CD4-positive, alpha-beta T cell treated with Interleukin-4 for 1 hour (primary cell): ENCODE data around the gene BTBD9.
"Not testable (repeated sequence)": the region's sequence is repeated elsewhere in the genome, so short reads cannot be mapped to it uniquely, and the experiment has no call there.

Experiments
- DNase-seq, 2 donors: peaks; one replicate each; pipeline ENCODE4 v3.0.0-alpha.2; 2020 to 2022

Gene BTBD9

DNA sequence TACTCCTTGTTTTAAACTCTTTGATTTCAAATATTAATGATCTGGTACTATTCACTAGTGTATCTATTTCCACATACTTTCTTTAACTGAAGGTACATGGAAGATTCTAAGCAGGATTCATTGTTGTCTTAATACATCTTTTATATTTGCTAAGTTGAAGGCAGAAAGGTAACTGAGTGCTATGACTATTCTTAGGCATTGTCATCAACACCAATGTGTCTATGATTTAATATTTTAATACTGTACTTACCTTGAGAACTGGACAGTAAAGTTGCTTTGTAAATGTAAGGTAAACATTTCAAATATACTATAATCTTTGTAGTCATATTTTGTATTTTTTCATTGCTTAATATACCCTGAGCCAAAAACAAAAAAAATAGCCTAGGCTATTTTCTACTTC is 8.9 kb upstream of the BTBD9 start:
- DNase-seq: no peak

GRCh38 chr6:38646166-38646878 is 6.6 kb upstream of the BTBD9 start:
- DNase-seq: no peak

GRCh38 chr6:38644951-38645350 is 5.2 kb upstream of the BTBD9 start:
- no peak for DNase-seq

- DNase-seq: no peak
Observed at GRCh38 chr6:38640216-38640909, 634 bp upstream of the BTBD9 start.

DNA sequence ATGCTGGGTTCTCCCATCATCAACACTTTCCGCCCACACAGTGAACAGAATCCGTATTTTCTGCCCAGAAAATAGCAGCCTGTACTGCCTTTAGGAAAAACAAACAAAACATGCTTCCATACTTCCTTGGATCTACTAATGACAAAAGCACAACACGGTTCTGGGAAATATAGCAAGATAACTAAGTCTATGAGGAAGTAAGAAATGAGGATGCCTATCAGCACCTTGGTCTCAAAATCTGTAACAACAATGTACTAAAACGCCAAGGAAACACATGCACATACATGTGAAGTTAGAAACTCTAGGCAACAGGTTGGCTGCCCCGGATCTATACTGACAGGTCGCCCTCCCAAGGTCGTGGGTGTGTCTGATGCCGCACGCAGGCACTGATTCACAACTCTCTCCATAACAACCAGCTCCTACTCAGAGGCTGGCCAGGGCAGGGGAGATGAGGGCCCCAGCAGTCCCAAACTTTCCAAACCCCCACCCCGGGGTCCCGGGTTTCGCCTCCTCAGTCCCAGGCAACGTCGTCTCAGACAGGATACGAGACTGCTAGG is 710 bp downstream of the BTBD9 start:
- peak; percentile 68 to 70 for DNase-seq

GRCh38 chr6:38637756-38638155 is 2.0 kb downstream of the BTBD9 start:
- no peak for DNase-seq

DNA sequence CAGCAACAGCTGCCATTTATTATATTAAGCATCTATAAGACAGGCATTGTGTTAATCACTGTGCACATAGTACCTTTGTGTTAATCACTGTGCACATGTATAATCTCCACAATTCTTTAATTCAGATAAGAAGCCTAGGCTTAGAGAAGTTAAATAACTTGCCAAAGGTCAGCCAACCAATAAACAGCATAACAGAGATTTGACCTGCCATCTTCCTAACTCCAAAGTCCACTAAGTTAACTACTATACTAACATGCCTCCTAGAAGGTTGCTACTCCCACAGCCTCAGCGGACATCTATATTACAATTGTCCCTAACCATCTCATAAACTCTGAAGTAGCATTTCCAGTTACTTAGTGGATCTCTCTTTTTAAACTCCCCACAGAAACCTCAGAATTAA is 3.7 kb downstream of the BTBD9 start:
- no peak for DNase-seq

GRCh38 chr6:38634518-38634917 is 5.2 kb downstream of the BTBD9 start:
- DNase-seq: no peak

- no peak for DNase-seq
Observed at GRCh38 chr6:38632490-38632889, 7.2 kb downstream of the BTBD9 start.

DNA sequence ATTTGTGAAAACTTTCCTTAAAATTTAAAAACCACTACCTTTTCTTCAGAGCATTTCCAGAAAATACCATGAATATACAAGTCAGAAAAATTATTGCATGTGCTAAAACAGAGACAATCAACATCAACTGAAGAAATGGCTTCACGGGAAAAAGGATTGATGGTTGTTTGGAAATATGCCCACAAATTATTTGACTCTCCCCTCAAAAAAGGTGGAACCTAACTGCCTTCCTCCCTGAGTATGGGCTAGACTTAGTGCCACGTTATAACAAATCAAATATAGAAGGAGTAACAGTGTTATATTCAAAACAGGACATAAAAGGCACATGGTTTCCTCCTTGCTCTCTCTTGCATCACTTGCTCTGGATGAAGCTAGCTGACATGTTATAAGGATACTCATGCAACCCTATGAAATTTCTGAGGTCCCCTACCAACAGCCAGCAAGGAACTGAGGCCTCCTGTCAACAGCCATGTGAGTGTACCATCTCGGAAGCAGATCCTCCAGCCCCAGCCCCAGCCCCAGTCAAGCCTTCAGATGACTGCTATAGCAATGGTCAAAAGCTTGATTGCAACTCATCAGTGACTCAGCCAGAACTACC is 8.4 kb downstream of the BTBD9 start:
- no peak for DNase-seq

DNA sequence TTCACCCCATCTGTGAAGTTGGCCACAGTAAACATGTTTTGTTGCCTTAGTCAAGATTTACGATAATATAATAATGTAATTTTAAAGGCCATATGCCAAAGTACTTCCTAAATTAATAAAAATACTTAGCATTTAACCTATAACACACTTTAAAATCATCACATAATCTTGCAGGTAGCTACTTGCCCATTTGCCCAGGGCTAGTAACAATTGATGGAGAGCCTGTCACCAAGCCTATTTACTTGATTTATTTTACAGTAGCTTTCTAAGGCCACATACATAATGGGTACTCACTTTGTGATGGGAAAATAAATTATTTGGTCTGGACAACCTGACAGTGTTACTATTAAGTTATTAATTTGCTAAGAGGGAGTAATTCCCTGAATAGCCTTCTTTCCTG is 14.5 kb downstream of the BTBD9 start:
- no peak for DNase-seq

GRCh38 chr6:38619342-38619741 is 20.4 kb downstream of the BTBD9 start:
- DNase-seq: not testable (repeated sequence)

- not testable (repeated sequence) for DNase-seq
Observed at GRCh38 chr6:38618301-38618700, 21.4 kb downstream of the BTBD9 start.

DNA sequence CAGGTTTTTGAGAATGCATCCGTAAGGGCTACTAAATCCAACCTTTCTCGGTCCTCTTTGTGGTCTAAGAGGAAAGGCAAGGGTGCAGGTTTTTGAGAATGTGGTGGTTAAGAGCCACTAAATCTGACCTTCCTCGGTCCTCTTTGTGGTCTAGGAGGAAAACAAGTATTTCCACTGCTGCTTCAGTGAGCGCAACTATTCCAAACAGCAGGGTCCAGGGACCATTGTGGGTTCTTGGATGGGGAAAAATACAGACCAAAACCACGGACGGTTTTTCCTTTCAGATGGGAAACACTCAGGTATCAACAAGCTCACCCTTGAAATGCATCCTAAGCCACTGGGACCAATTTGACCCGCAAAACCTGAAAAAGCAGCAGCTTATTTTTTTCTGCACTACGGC is 21.9 kb downstream of the BTBD9 start:
- DNase-seq: no peak

DNA sequence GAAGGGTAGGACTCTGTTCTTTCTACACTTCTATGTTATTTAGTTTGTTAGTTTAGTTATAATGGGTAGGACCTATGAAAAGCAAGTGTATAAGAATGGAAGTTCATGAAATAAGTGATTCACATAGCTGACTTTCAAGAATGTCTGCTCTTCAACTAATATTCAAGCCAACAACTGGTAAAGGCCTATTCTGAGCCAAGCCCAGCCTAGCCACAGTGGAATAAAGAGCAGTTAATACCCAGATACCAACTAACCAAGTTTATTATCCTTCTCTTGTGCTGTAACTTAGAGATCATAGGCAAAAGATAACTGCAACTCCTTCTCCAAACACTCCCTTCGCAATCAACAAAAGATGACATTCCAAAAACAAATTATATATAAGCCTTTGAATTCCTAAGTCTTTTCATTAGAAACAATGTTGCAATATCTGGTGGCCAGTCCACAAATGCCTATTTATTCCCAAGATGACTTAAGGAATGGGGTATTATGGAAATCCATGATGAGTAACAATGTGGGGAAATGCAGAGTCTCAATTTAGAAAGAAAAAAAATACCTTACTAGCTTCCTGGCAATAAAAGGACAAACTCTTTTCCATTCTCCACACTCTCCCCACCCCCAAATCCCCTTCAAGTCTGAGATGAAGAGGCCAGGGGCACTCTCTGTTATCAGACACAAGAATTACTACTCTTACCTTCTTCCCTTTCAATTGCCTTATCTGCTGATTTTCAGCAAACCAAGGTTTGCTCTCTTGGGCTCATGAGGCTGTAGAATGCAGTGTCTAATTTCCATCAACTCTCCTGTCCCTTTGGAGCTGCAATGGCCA is 27.4 kb downstream of the BTBD9 start:
- DNase-seq: no peak

DNA sequence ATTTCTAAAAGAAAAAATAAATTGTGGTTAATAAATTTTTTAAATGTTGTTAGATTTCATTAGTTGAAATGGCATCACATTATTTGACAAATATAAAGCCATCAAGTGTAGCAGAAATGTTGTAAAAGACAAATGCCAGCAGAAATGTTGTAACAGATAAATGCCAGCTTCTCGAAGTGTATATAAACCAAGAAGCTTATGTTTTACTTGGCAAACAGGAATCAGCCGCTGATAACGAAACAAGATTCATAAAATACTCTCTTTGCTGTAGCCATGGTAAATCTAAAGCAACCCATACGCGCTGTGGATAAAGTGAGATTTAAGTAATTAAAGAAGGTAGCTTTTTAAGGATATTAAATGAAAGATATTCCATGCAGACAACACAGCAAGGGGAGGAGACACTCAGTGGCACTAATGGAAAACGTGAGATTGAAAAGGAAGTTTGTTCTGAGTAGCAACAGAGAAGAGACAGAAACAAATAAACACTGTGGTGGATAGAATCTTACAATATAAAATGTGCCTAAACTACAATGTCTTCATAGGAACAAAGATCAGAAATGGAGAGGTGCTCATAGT is 29.6 kb downstream of the BTBD9 start:
- DNase-seq: no peak

DNA sequence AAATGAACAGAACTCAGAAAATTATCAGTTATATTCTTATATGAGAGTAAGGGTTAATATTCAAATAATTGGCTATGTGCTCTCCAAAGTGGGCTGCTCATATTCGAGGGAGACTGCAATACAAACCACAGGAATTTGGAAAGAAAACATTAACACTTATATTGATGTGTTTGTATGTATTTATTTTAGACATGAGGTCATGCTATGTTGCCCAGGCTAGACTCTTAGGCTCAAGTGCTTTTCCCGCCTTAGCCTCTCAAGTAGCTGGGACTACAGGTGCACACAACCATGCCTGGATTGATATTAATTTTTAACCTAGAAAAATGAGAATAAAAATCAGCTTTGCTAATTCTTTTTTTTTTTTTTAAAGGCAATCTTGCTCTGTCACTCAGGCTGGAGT is 35.0 kb downstream of the BTBD9 start:
- DNase-seq: no peak

DNA sequence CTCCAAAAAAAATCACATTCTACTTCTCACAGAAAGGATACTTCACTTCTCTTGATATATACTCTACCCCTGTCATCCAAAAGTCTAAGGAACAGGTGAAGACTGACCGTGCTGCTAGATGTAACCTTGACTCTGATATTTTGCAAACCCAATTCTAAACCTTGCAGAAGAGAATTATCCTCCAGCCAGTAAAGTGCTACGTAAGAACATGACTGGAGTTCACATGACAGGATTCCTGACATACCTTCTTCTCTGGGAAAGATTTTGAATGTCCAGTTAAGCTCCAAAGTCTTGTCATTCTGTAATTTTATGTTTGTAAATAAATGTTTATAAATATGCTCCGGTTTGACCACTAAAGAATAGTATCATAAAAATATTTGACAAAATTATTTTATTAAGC is 35.8 kb downstream of the BTBD9 start:
- DNase-seq: no peak

GRCh38 chr6:38603496-38603895 is 36.2 kb downstream of the BTBD9 start:
- no peak for DNase-seq

DNA sequence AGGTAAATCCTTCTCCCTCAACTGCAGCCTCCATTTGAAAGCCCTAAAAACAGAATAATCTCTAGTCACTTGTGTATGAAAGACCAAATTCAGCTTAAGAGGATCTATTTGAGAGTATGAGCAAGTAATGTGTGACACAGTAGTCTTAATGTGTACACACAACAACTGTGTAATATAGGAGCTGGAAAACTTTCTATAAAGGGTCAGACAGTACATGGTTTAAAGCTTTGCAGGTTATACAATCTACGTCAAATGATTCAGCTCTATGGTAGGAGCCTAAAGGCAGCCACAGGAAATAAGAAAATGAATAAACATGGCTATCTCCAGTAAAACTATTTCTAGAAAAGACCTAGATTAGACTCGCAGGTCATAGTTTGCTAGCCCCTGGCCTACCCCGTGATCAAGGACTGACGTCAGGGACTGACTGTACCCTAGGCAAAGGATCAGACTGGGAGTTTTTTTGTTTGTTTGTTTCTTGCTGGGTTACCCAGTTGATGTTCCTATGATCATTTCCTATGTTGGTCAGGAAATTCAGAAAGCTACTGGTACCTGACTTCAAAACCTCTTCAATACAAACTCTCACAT is 39.7 kb downstream of the BTBD9 start:
- no peak for DNase-seq

- no peak for DNase-seq
Observed at GRCh38 chr6:38599261-38599660, 40.5 kb downstream of the BTBD9 start.

DNA sequence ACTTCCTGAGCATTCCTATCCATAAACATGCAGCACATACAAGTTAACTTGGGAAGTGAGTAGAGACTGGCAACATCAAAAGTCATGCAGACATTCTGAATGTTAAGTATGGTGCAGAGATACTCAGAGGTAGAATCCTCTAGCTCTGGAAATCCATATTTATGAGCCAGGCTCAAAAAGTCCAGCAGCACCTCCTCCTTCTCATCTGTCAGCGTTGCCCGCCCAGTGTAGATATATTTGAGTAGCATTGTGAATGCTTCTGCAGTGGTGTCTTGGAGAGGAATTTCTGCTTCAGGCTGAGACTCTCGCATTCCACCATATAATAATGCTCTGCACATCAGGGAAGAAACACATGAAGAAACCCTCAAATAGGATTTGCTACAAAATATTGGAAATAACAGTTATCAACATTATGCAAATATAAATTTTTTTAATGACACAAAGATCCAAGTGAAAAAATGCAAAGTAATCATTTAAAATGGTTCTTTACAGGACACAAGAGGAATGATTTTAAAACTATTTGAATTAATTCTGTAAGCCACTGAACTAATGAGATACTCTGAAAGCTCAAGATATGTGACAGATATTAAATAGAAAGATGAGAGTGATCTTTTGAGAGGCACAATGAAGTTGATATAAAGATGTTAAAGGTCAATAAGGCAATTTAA is 45.6 kb downstream of the BTBD9 start:
- no peak for DNase-seq
